ENCODE results near the gene ARHGAP32. TPM values are rescaled to one million over a fixed set of nuclear protein-coding genes. Genes with fewer than 3 reads are reported as not detected.

Gene ARHGAP32
- total RNA-seq, 6 donors from 2014 or later, result 19.9 to 51.3 (median 29.5) TPM

DNA sequence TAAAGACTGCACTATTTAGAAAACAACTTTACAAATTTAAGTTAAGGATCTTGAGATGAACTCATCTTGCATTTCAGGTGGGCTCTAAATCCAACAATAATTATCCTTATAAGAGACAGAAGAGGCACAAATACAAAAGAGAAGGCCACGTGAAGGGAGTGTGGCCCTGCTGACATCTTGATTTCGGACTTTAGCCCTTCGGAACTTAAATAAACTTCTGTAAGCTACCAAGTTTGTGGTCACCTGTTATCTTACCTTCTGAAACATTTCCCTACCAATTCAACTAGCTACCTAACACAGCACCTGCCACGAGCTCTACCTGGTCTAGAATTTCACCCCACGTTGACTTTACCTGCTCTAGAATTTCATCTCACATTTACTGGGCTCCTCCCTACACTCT, 42.9 kb upstream of the ARHGAP32 start:
- Histone ChIP-seq H3K36me3 (no peaks in the 10 kb centered on the region), H3K4me3 (no peak overlapping the region), H3K4me1 (no peaks in the 10 kb centered on the region), H3K9me3 (no peaks in the 10 kb centered on the region), H3K27ac (no peak overlapping the region), H3K27me3 (no peaks in the 10 kb centered on the region)
- TF ChIP-seq POLR2A (IDR thresholded peaks at IDR 0.05) (no peak), EP300 (IDR thresholded peaks at IDR 0.05) (no peak), POLR2AphosphoS5 (IDR thresholded peaks at IDR 0.05) (no peak)
- TF ChIP-seq, protein P1, sequence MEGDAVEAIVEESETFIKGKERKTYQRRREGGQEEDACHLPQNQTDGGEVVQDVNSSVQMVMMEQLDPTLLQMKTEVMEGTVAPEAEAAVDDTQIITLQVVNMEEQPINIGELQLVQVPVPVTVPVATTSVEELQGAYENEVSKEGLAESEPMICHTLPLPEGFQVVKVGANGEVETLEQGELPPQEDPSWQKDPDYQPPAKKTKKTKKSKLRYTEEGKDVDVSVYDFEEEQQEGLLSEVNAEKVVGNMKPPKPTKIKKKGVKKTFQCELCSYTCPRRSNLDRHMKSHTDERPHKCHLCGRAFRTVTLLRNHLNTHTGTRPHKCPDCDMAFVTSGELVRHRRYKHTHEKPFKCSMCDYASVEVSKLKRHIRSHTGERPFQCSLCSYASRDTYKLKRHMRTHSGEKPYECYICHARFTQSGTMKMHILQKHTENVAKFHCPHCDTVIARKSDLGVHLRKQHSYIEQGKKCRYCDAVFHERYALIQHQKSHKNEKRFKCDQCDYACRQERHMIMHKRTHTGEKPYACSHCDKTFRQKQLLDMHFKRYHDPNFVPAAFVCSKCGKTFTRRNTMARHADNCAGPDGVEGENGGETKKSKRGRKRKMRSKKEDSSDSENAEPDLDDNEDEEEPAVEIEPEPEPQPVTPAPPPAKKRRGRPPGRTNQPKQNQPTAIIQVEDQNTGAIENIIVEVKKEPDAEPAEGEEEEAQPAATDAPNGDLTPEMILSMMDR (IDR thresholded peaks at IDR 0.05), result no peak
- WGBS, 2 donors, result 90 to 94% methylated on average over 5 of the region's 5 CpGs
- DNase-seq (no peak), ATAC-seq (ENCODE audit: low FRiP score in 2 of 2) (no peak)

DNA sequence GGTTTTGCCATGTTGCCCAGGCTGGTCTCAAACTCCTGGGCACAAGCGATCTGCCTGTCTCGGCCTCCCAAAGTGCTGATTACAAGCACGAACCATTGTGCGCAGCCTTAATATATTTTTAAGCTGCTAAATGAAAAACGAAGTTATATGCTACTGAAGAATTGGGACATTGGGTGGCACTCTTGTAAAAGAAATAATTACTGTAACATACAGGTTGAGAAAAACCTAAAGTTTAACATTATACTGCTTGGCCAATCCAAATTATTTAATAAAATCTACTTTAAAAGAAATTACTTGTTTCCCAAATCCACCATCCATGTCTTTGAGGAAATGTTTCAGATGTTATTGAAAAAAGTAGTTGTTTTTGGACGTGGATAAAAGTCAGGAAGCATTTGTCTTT, 37.9 kb upstream of the ARHGAP32 start:
- Histone ChIP-seq H3K27ac (no peak overlapping the region), H3K36me3 (no peaks in the 10 kb centered on the region), H3K9me3 (peaks cover 5 to 12% (median 9%) of the 10 kb centered on the region in 4 donors), H3K4me3 (no peak overlapping the region), H3K4me1 (no peaks in the 10 kb centered on the region), H3K27me3 (no peaks in the 10 kb centered on the region)
- no peak for DNase-seq
- ATAC-seq (ENCODE audit: low FRiP score in 2 of 2), result no peak
- no peak for TF ChIP-seq POLR2A (IDR thresholded peaks at IDR 0.05)
- TF ChIP-seq EP300 (IDR thresholded peaks at IDR 0.05), result no peak
- TF ChIP-seq, protein P1 (IDR thresholded peaks at IDR 0.05), result no peak
- TF ChIP-seq POLR2AphosphoS5 (IDR thresholded peaks at IDR 0.05), result no peak
- 71 to 72% methylated on average over 6 of the region's 6 CpGs for WGBS, 2 donors

GRCh38 chr11:129226207-129226798, 34.2 kb upstream of the ARHGAP32 start:
- Histone ChIP-seq H3K27me3 (no peaks in the 10 kb centered on the region), H3K4me3 (no peak overlapping the region), H3K9me3 (peaks cover 5 to 12% (median 9%) of the 10 kb centered on the region in 4 donors), H3K27ac (no peak overlapping the region), H3K4me1 (peaks cover 0 to 7% (median 2%) of the 10 kb centered on the region in 4 donors), H3K36me3 (no peaks in the 10 kb centered on the region)
- TF ChIP-seq, protein P1 (IDR thresholded peaks at IDR 0.05), result no peak
- TF ChIP-seq EP300 (IDR thresholded peaks at IDR 0.05) (no peak), POLR2AphosphoS5 (IDR thresholded peaks at IDR 0.05) (no peak), POLR2A (IDR thresholded peaks at IDR 0.05) (no peak)
- ATAC-seq (ENCODE audit: low FRiP score in 2 of 2), result no peak
- no peak for DNase-seq
- 87 to 96% methylated on average over 2 of the region's 2 CpGs for WGBS, 2 donors

GRCh38 chr11:129225190-129225589, 33.1 kb upstream of the ARHGAP32 start:
- Histone ChIP-seq H3K9me3 (peaks cover 5 to 12% (median 9%) of the 10 kb centered on the region in 4 donors), H3K27me3 (no peaks in the 10 kb centered on the region), H3K36me3 (no peaks in the 10 kb centered on the region), H3K4me1 (peaks cover 0 to 7% (median 2%) of the 10 kb centered on the region in 4 donors), H3K4me3 (no peak overlapping the region), H3K27ac (no peak overlapping the region)
- TF ChIP-seq POLR2A (IDR thresholded peaks at IDR 0.05) (no peak), EP300 (IDR thresholded peaks at IDR 0.05) (no peak), POLR2AphosphoS5 (IDR thresholded peaks at IDR 0.05) (no peak)
- TF ChIP-seq, protein P1 (IDR thresholded peaks at IDR 0.05), result no peak
- WGBS, 2 donors, result 81 to 96% methylated on average over 1 of the region's 1 CpG
- no peak for ATAC-seq (ENCODE audit: low FRiP score in 2 of 2)
- DNase-seq, result no peak

DNA sequence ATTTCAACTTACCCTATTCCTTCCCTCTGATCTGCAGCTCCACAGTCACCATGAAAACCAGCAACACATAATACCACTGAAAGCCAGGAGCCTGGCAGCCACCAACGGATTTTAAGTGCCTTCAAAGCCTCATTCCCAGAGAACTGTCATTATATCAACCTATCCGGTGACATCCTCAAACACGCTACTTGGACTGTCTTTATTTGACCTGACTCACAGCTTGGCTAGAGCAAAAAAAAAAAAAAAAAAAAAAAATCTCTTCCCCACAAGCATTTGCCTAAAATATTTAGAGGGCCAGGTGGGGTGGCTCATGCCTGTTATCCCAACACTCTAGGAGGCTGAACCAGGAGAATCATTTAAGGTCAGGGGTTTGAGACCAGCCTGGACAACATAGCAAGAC, 32.4 kb upstream of the ARHGAP32 start:
- no peak overlapping the region for H3K27ac ChIP-seq
- ATAC-seq (ENCODE audit: low FRiP score in 2 of 2) (no peak), DNase-seq (no peak)
- no peak overlapping the region for H3K4me3 ChIP-seq
- TF ChIP-seq EP300 (IDR thresholded peaks at IDR 0.05), result no peak
- no peak for TF ChIP-seq POLR2AphosphoS5 (IDR thresholded peaks at IDR 0.05)
- TF ChIP-seq POLR2A (IDR thresholded peaks at IDR 0.05), result no peak
- TF ChIP-seq, protein P1 (IDR thresholded peaks at IDR 0.05), result no peak
- WGBS, 2 donors, result 82 to 94% methylated on average over 3 of the region's 3 CpGs
- peaks cover 0 to 7% (median 2%) of the 10 kb centered on the region in 4 donors for H3K4me1 ChIP-seq
- no peaks in the 10 kb centered on the region for H3K36me3 ChIP-seq
- H3K9me3 ChIP-seq, result peaks cover 5 to 12% (median 9%) of the 10 kb centered on the region in 4 donors
- no peaks in the 10 kb centered on the region for H3K27me3 ChIP-seq

Measured in upper lobe of left lung (tissue), 6 donors.